CD14-positive monocyte (primary cell): ENCODE measurements around the gene LY6G5B. TPM values are rescaled to one million over a fixed set of nuclear protein-coding genes. Genes with fewer than 3 reads are reported as not detected.

ENCODE experiments used
- DNase-seq, 3 donors: peaks; one replicate each; pipeline ENCODE4 v3.0.0-alpha.2; 2011 to 2022
- H2AFZ ChIP-seq: 2 replicates; pipeline ENCODE4 v1.6.0; 2012; ENCODE audit warnings: mild to moderate bottlenecking, low read depth, low read length, inconsistent platforms; ENCODE audit not compliant: insufficient read depth, poor library complexity, severe bottlenecking
- H3K27ac ChIP-seq, 2 donors: 1 replicate in 1 of 2; 2 replicates in 1 of 2; pipeline ENCODE4 v1.5.1; 2012 to 2013; ENCODE audit warnings: low read length in 2 of 2, control low read depth in 1 of 2, inconsistent platforms in 1 of 2, low read depth in 1 of 2, mild to moderate bottlenecking in 1 of 2
- H3K27me3 ChIP-seq, 2 donors: one replicate each; pipeline versions ENCODE4 v1.6.0 to v1.6.1; 2011 to 2013; ENCODE audit warnings: low read length in 2 of 2; ENCODE audit not compliant: control insufficient read depth in 2 of 2, insufficient read depth in 2 of 2
- H3K36me3 ChIP-seq, 2 donors: replicated peaks in 1 of 2; 1 replicate in 1 of 2; 2 replicates in 1 of 2; pipeline versions ENCODE4 v1.5.1 to v1.6.1; 2012 to 2013; ENCODE audit warnings: low read length in 2 of 2, control low read depth in 1 of 2, inconsistent platforms in 1 of 2, mild to moderate bottlenecking in 1 of 2; ENCODE audit not compliant: insufficient read depth in 2 of 2, control insufficient read depth in 1 of 2
- H3K4me1 ChIP-seq, 2 donors: 1 replicate in 1 of 2; 2 replicates in 1 of 2; pipeline versions ENCODE4 v1.5.1 to v1.6.1; 2012 to 2013; ENCODE audit warnings: low read length in 2 of 2, control low read depth in 1 of 2, inconsistent platforms in 1 of 2, mild to moderate bottlenecking in 1 of 2, moderate library complexity in 1 of 2; ENCODE audit not compliant: insufficient read depth in 2 of 2, control insufficient read depth in 1 of 2
- H3K4me2 ChIP-seq: replicated peaks from 2 replicates; pipeline ENCODE3; 2012; ENCODE audit warnings: low read length, moderate library complexity, mild to moderate bottlenecking; ENCODE audit not compliant: poor library complexity, severe bottlenecking; ENCODE audit errors: extremely low read depth
- H3K4me3 ChIP-seq, 3 experiments: fragments of 200-600 bp in 1 of 3; sonication (generic) in 1 of 3; replicated peaks in 1 of 3; 1 replicate in 2 of 3; 2 replicates in 1 of 3; pipeline ENCODE4 v1.5.1; 2011 to 2013; ENCODE audit warnings: low read length in 3 of 3, mild to moderate bottlenecking in 3 of 3, control low read depth in 2 of 3, low read depth in 2 of 3, inconsistent platforms in 1 of 3, moderate library complexity in 1 of 3
- H3K79me2 ChIP-seq: 2 replicates; pipeline ENCODE4 v1.6.0; 2012; ENCODE audit warnings: mild to moderate bottlenecking, control low read depth, inconsistent platforms, low read length, moderate library complexity; ENCODE audit not compliant: insufficient read depth
- H3K9ac ChIP-seq: 2 replicates; pipeline ENCODE4 v1.6.0; 2017; ENCODE audit warnings: low read length, mild to moderate bottlenecking; ENCODE audit not compliant: insufficient read depth, poor library complexity, severe bottlenecking
- H3K9me3 ChIP-seq, 2 donors: replicated peaks in 1 of 2; 1 replicate in 1 of 2; 2 replicates in 1 of 2; pipeline versions ENCODE4 v1.5.1 to v1.6.1; 2012 to 2013; ENCODE audit warnings: low read length in 2 of 2, control low read depth in 1 of 2; ENCODE audit not compliant: control insufficient read depth in 1 of 2, insufficient read depth in 1 of 2
- H4K20me1 ChIP-seq: 2 replicates; pipeline ENCODE4 v1.6.0; 2012; ENCODE audit warnings: mild to moderate bottlenecking, low read length, control low read depth, moderate library complexity; ENCODE audit not compliant: insufficient read depth
- H3K27ac Mint-ChIP-seq, 7 donors: one replicate each; pipeline ENCODE4 v1.8.0; 2020; ENCODE audit warnings: mild to moderate bottlenecking in 7 of 7, mixed read lengths in 7 of 7, moderate library complexity in 6 of 7, inconsistent platforms in 2 of 7
- H3K27me3 Mint-ChIP-seq, 3 donors: one replicate each; pipeline ENCODE4 v1.8.0; 2021 to 2022; ENCODE audit warnings: low read depth in 3 of 3, mild to moderate bottlenecking in 3 of 3, mixed read lengths in 3 of 3, moderate library complexity in 3 of 3, inconsistent platforms in 1 of 3
- H3K36me3 Mint-ChIP-seq, 2 donors: one replicate each; pipeline ENCODE4 v1.8.0; 2020; ENCODE audit warnings: mixed read lengths in 2 of 2, inconsistent platforms in 1 of 2, mild to moderate bottlenecking in 1 of 2
- H3K4me1 Mint-ChIP-seq: one replicate; pipeline ENCODE4 v1.8.0; 2020; ENCODE audit warnings: mild to moderate bottlenecking, mixed read lengths
- H3K4me3 Mint-ChIP-seq, 2 donors: one replicate each; pipeline ENCODE4 v1.8.0; 2020; ENCODE audit warnings: mild to moderate bottlenecking in 2 of 2, mixed read lengths in 2 of 2, moderate library complexity in 1 of 2
- H3K9me3 Mint-ChIP-seq, 7 donors: one replicate each; pipeline ENCODE4 v1.8.0; 2020 to 2022; ENCODE audit warnings: mixed read lengths in 7 of 7, mild to moderate bottlenecking in 6 of 7, moderate library complexity in 6 of 7, inconsistent platforms in 2 of 7
- CTCF ChIP-seq: fragments of 200-600 bp; IDR thresholded peaks from one replicate; pipeline ENCODE4 v1.8.0; 2022; ENCODE audit warnings: antibody characterized with exemption, mild to moderate bottlenecking
- WGBS: methylation state at CpG from one replicate; pipeline ENCODE4 v1.1.5; 2013; ENCODE audit warnings: missing lambda C conversion rate; ENCODE audit not compliant: insufficient coverage; 5-methylcytosine and 5-hydroxymethylcytosine counted together
- intact Hi-C, 2 donors: fragments of 100-400 bp; cut with micrococcal nuclease; formaldehyde crosslinking; loops; one replicate each; pipeline versions ENCODE4 v1.15.0 to v1.15.1; 2023
- polyA minus RNA-seq: library from RNA; depleted of rRNA, polyadenylated mRNA; stranded (reverse); fragments of >200 nt; gene quantifications from 2 replicates; pipeline ENCODE4 v1.2.3, GENCODE V29; 2012
- polyA plus RNA-seq, 3 donors: library from polyadenylated mRNA; depleted of rRNA in 1 of 3; unstranded in 2 of 3; stranded (reverse) in 1 of 3; fragments of 300-500 nt in 2 of 3; fragments of >200 nt in 1 of 3; fragmentation: Illumina TruSeq in 2 of 3; gene quantifications; 1 replicate in 2 of 3; 2 replicates in 1 of 3; pipeline ENCODE4 v1.2.3, GENCODE V29; 2012 to 2021
- total RNA-seq, 12 experiments: library from RNA in 1 of 12; stranded (reverse) in 1 of 12; fragments of 120-200 nt in 1 of 12; gene quantifications; one replicate each; pipeline ENCODE4 v1.2.4 and lab custom pipeline; 2013 to 2026; ENCODE audit warnings: mixed read lengths in 6 of 12, inconsistent platforms in 1 of 12

LY6G5B gene, protein sequence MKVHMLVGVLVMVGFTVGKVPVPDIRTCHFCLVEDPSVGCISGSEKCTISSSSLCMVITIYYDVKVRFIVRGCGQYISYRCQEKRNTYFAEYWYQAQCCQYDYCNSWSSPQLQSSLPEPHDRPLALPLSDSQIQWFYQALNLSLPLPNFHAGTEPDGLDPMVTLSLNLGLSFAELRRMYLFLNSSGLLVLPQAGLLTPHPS
- 6.6 TPM for total RNA-seq (2013)
- polyA plus RNA-seq (10 to 100 TPM in 1 of 3 donors, under 1 TPM in 1, not detected in 1; 0.17 to 55.1 TPM), polyA minus RNA-seq (5.7 and 6.1 TPM in 2 replicates), total RNA-seq (lab: John Stamatoyannopoulos, UW) (0.35 to 6.3 (median 2.3) reads per million in 11 experiments)

GRCh38 chr6:31669676-31670075 is at the start of gene LY6G5B:
Gene LY6G5B, plus strand, starts transcription at chr6:31669976. Its CDS starts 975 bp downstream, at chr6:31670951.
- Mint-ChIP-seq H3K27me3 (peaks cover 0 to 1% (median 0%) of the 10 kb centered on the region in 3 donors), H3K36me3 (peaks cover 68 to 74% of the 10 kb centered on the region in 2 donors), H3K9me3 (peaks cover 0 to 4% (median 0%) of the 10 kb centered on the region in 7 donors), H3K27ac (peak within 1 kb of the TSS in 2 of 7 donors; percentile 69 to 70), H3K4me1 (peaks cover 16% of the 10 kb centered on the region), H3K4me3 (no peak within 1 kb of the TSS)
- Histone ChIP-seq H3K27ac (peak within 1 kb of the TSS in 1 of 2 donors; percentile 11), H3K79me2 (peaks cover 43% of the 10 kb centered on the region), H3K9ac (no peak within 1 kb of the TSS), H3K4me3 (no peak within 1 kb of the TSS), H3K27me3 (no peaks in the 10 kb centered on the region), H3K9me3 (no peaks in the 10 kb centered on the region), H2AFZ (no peak within 1 kb of the TSS), H3K4me1 (peaks cover 14 to 21% of the 10 kb centered on the region in 2 donors), H3K4me2 (no peak within 1 kb of the TSS), H3K36me3 (peaks cover 64 to 75% of the 10 kb centered on the region in 2 donors), H4K20me1 (peaks cover 11% of the 10 kb centered on the region)
- DNase-seq: no peak
- no peak for TF ChIP-seq CTCF
- intact Hi-C loops: loop anchor here (5.0 to 10.0 kb wide), 6 partner anchors 33 to 288 kb away; partner anchors contain the start of genes NELFE (in 2 of the 2), SKIC2 (in 2 of the 2), ABHD16A (in 1 of the 2) and CLIC1 (in 1 of the 2)
- 100% methylated on average over 4 of the region's 8 CpGs for WGBS

GRCh38 chr6:31620586-31621319 is 49.0 kb upstream of the LY6G5B start, which contains the start of gene PRRC2A:
Gene PRRC2A, plus strand, starts transcription at chr6:31620715. Its CDS starts 2,075 bp downstream, at chr6:31622790.
- Histone ChIP-seq H3K9ac (peak within 1 kb of the TSS; percentile 93), H4K20me1 (peaks cover 28% of the 10 kb centered on the region), H3K27me3 (no peaks in the 10 kb centered on the region), H3K79me2 (peaks cover 88% of the 10 kb centered on the region), H3K27ac (peak within 1 kb of the TSS; percentile 95 to 99), H3K9me3 (no peaks in the 10 kb centered on the region), H3K4me2 (peak within 1 kb of the TSS; percentile 95), H3K36me3 (peaks cover 27 to 39% of the 10 kb centered on the region in 2 donors), H2AFZ (peak within 1 kb of the TSS; percentile 76), H3K4me3 (peak within 1 kb of the TSS; percentile 79 to 97 (median 87)), H3K4me1 (peaks cover 48 to 55% of the 10 kb centered on the region in 2 donors)
- 0% methylated on average over 37 of the region's 67 CpGs for WGBS
- H3K4me1 Mint-ChIP-seq: peaks cover 52% of the 10 kb centered on the region
- peak; percentile 45 to 71 (median 58) for DNase-seq
- peaks cover 0 to 1% (median 0%) of the 10 kb centered on the region in 3 donors for H3K27me3 Mint-ChIP-seq
- no peak for TF ChIP-seq CTCF
- intact Hi-C loops: loop anchor here (2.0 to 5.0 kb wide), 2 partner anchors 32 to 47 kb away; partner anchors contain the start of genes BAG6 (in 2 of the 2), CSNK2B (in 1 of the 2) and LY6G5B (in 1 of the 2)
- H3K9me3 Mint-ChIP-seq: no peaks in the 10 kb centered on the region
- H3K27ac Mint-ChIP-seq: peak within 1 kb of the TSS; percentile 98 to 100 (median 100)
- peaks cover 36 to 52% of the 10 kb centered on the region in 2 donors for H3K36me3 Mint-ChIP-seq
- H3K4me3 Mint-ChIP-seq: peak within 1 kb of the TSS; percentile 89 to 96
